Urinary bladder (tissue), 4 donors: ENCODE measurements around the gene APOL2. TPM values are rescaled to one million over a fixed set of nuclear protein-coding genes. Genes with fewer than 3 reads are reported as not detected.
"Not testable (repeated sequence)": the region's sequence is repeated elsewhere in the genome, so short reads cannot be mapped to it uniquely, and the experiment has no call there.

ENCODE experiments used
- DNase-seq: peaks from one replicate; pipeline ENCODE4 v3.0.0-alpha.2; 2015; ENCODE audit errors: extremely low spot score
- H3K27ac ChIP-seq: one replicate; pipeline ENCODE4 v1.5.1; 2013; ENCODE audit warnings: low read depth, mild to moderate bottlenecking, moderate library complexity
- H3K36me3 ChIP-seq: one replicate; pipeline ENCODE4 v1.6.1; 2013; ENCODE audit warnings: mild to moderate bottlenecking, moderate library complexity; ENCODE audit not compliant: insufficient read depth
- H3K4me1 ChIP-seq: one replicate; pipeline ENCODE4 v1.6.1; 2013; ENCODE audit warnings: mild to moderate bottlenecking, moderate library complexity; ENCODE audit not compliant: insufficient read depth
- H3K4me3 ChIP-seq: one replicate; pipeline ENCODE4 v1.5.1; 2013; ENCODE audit warnings: low read depth, low read length
- WGBS: extraction: QIAGEN DNeasy Blood & Tissue Kit; methylation state at CpG from one replicate; pipeline ENCODE4 v1.1.7; 2013; 5-methylcytosine and 5-hydroxymethylcytosine counted together
- polyA plus RNA-seq: library from polyadenylated mRNA; stranded (reverse); fragments of 200-250 nt; gene quantifications from one replicate; pipeline ENCODE4 v1.2.3, GENCODE V29; 2013
- total RNA-seq: library from RNA; depleted of rRNA; stranded (reverse); fragments of >200 nt; gene quantifications from one replicate; pipeline ENCODE4 v1.2.3, GENCODE V29; 2014
- donor health status: healthy with polysubstance abuse.
- donor health status: healthy.

Gene APOL2
- total and polyA plus RNA-seq, 2 donors = 35.5 to 46.1 TPM

- no peak for DNase-seq
- no peak overlapping the region for H3K4me3 ChIP-seq
- H3K27ac ChIP-seq = no peak overlapping the region
- no peaks in the 10 kb centered on the region for H3K4me1 ChIP-seq
- WGBS = 27% methylated on average over 18 of the region's 18 CpGs
- H3K36me3 ChIP-seq = peaks cover 4% of the 10 kb centered on the region
These were observed 38.4 kb upstream of the APOL2 start for GRCh38 chr22:36277482-36278291.

- WGBS = 89% methylated on average over 5 of the region's 5 CpGs
- no peaks in the 10 kb centered on the region for H3K4me1 ChIP-seq
These were observed 35.2 kb upstream of the APOL2 start for GRCh38 chr22:36274531-36274930.

GRCh38 chr22:36271951-36272350 lies 32.6 kb upstream of the APOL2 start:
- not testable (repeated sequence) for H3K4me3 ChIP-seq, DNase-seq, H3K36me3 ChIP-seq, H3K4me1 ChIP-seq, H3K27ac ChIP-seq
- 80% methylated on average over 5 of the region's 5 CpGs for WGBS

More at GRCh38 chr22:36274531-36274930, 35.2 kb upstream of the APOL2 start:
- no peaks in the 10 kb centered on the region for H3K36me3 ChIP-seq
- H3K27ac ChIP-seq = no peak overlapping the region
- no peak for DNase-seq
- H3K4me3 ChIP-seq = no peak overlapping the region

- not testable (repeated sequence) for H3K36me3 ChIP-seq, DNase-seq, H3K4me1 ChIP-seq, H3K27ac ChIP-seq, H3K4me3 ChIP-seq
- 71% methylated on average over 7 of the region's 7 CpGs for WGBS
These were observed 31.9 kb upstream of the APOL2 start for GRCh38 chr22:36271231-36271630.

GRCh38 chr22:36267896-36268485 lies 28.7 kb upstream of the APOL2 start:
- Histone ChIP-seq H3K4me1 (no peaks in the 10 kb centered on the region), H3K4me3 (no peak overlapping the region), H3K36me3 (peaks cover 6% of the 10 kb centered on the region), H3K27ac (no peak overlapping the region)
- WGBS = 94% methylated on average over 11 of the region's 11 CpGs
- DNase-seq = no peak

GRCh38 chr22:36267058-36267457 lies 27.7 kb upstream of the APOL2 start:
- WGBS = 92% methylated on average over 4 of the region's 4 CpGs

GRCh38 chr22:36263886-36264664 lies 24.7 kb upstream of the APOL2 start:
- DNase-seq, H3K27ac ChIP-seq, H3K4me1 ChIP-seq, H3K4me3 ChIP-seq, H3K36me3 ChIP-seq: not testable (repeated sequence)
- WGBS = 84% methylated on average over 7 of the region's 7 CpGs

More at GRCh38 chr22:36267058-36267457, 27.7 kb upstream of the APOL2 start:
- Histone ChIP-seq H3K4me3 (no peak overlapping the region), H3K27ac (no peak overlapping the region), H3K36me3 (peaks cover 6% of the 10 kb centered on the region), H3K4me1 (no peaks in the 10 kb centered on the region)
- DNase-seq = no peak

GRCh38 chr22:36263216-36263673 lies 23.9 kb upstream of the APOL2 start:
- WGBS = 67% methylated on average over 5 of the region's 5 CpGs
- H3K36me3 ChIP-seq, H3K4me3 ChIP-seq, H3K27ac ChIP-seq, DNase-seq, H3K4me1 ChIP-seq: not testable (repeated sequence)

GRCh38 chr22:36262307-36262706 lies 23.0 kb upstream of the APOL2 start:
- H3K27ac ChIP-seq, H3K4me3 ChIP-seq, DNase-seq, H3K4me1 ChIP-seq, H3K36me3 ChIP-seq: not testable (repeated sequence)
- WGBS = 97% methylated on average over 3 of the region's 3 CpGs

- H3K27ac ChIP-seq, H3K4me1 ChIP-seq, DNase-seq, H3K36me3 ChIP-seq, H3K4me3 ChIP-seq: not testable (repeated sequence)
- WGBS = 82% methylated on average over 6 of the region's 6 CpGs
These were observed 22.3 kb upstream of the APOL2 start for GRCh38 chr22:36261675-36262074.

- no peaks in the 10 kb centered on the region for H3K4me1 ChIP-seq
- H3K4me3 ChIP-seq = no peak overlapping the region
- no peak for DNase-seq
- peak overlapping the region; percentile 12 for H3K27ac ChIP-seq
- WGBS = 55% methylated on average over 14 of the region's 14 CpGs
- H3K36me3 ChIP-seq = no peaks in the 10 kb centered on the region
These were observed 20.4 kb upstream of the APOL2 start for GRCh38 chr22:36259615-36260300.

- Histone ChIP-seq H3K27ac (peak overlapping the region; percentile 12), H3K36me3 (no peaks in the 10 kb centered on the region), H3K4me3 (no peak overlapping the region), H3K4me1 (no peaks in the 10 kb centered on the region)
- DNase-seq = no peak
- 24% methylated on average over 16 of the region's 16 CpGs for WGBS
These were observed 19.6 kb upstream of the APOL2 start for GRCh38 chr22:36258701-36259614.
